H1 (cell line): ENCODE measurements around the gene STX8. TPM values are rescaled to one million over a fixed set of nuclear protein-coding genes. Genes with fewer than 3 reads are reported as not detected.

Experiments used
- CBX5 ChIP-seq: fragments of 300-800, 300-1000 bp; sonication (generic); IDR thresholded peaks from 2 replicates; pipeline ENCODE4 v1.7.1; 2016; ENCODE audit warnings: antibody characterized with exemption, low read length, low read depth
- KDM5A ChIP-seq: fragments of 200-600 bp; IDR thresholded peaks from 2 replicates; pipeline ENCODE4 v1.7.1; 2012; ENCODE audit warnings: mild to moderate bottlenecking, low read length, inconsistent platforms, mixed read lengths
- SP2 ChIP-seq: IDR thresholded peaks from 2 replicates; pipeline ENCODE4 v1.6.1; 2012; ENCODE audit warnings: mild to moderate bottlenecking, low read length, inconsistent platforms
- TCF12 ChIP-seq: IDR thresholded peaks from 2 replicates; pipeline ENCODE4 v1.6.1; 2011; ENCODE audit warnings: low read depth, mild to moderate bottlenecking, low read length
- polyA plus RNA-seq, 7 experiments: library from polyadenylated mRNA; depleted of rRNA in 3 of 7; stranded (reverse) in 5 of 7; unstranded in 2 of 7; fragments of >200 nt in 5 of 7; fragments of 200-250 nt in 2 of 7; gene quantifications; 1 replicate in 5 of 7; 2 replicates in 1 of 7; 4 replicates in 1 of 7; pipeline versions ENCODE4 v1.2.1 to v1.2.3, GENCODE V29; 2011 to 2013; ENCODE audit warnings: missing spikeins in 2 of 7, mixed read lengths in 2 of 7
- total RNA-seq: library from RNA; stranded (reverse); fragmentation: NEBNext Ultra II Directional; extraction: Animal tissue kit (Norgen Biotek cat#: 25700); gene quantifications from 2 replicates; pipeline ENCODE4 v1.2.1, GENCODE V29; 2021
- TF ChIP-seq, protein P1 (sequence below): fragments of 300-600 bp; sonication (generic); IDR thresholded peaks from 2 replicates; pipeline ENCODE4 v1.7.1; 2012; ENCODE audit warnings: low read length, moderate library complexity, mild to moderate bottlenecking, inconsistent platforms; ENCODE audit not compliant: insufficient replicate concordance

Gene STX8
- total and polyA plus RNA-seq, 2 of the 8 experiments (the other 6 are each of a cell fraction or from before 2014, with no cell fraction given) = 22.8 to 42.5 TPM

DNA sequence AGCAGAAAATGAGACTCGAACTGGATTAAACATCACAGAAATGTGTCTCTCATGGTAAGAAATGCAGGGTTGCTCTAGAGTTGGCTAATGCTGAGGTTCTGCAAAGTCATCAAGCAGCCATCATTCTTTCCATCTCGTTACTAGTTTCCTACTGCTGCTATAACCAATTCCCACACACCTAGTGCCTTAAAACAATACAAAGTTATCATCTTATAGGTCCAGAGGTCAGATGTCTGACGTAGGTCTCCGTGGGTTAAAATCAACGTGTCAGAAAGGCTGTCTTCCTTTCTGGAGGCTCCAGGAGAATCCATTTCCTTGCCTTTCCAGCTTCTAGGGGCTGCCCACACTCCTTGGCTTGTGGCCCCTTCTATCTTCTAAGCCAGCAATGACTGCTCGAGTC lies 118.6 kb downstream of the STX8 start (continued):
- TF ChIP-seq, protein P1, sequence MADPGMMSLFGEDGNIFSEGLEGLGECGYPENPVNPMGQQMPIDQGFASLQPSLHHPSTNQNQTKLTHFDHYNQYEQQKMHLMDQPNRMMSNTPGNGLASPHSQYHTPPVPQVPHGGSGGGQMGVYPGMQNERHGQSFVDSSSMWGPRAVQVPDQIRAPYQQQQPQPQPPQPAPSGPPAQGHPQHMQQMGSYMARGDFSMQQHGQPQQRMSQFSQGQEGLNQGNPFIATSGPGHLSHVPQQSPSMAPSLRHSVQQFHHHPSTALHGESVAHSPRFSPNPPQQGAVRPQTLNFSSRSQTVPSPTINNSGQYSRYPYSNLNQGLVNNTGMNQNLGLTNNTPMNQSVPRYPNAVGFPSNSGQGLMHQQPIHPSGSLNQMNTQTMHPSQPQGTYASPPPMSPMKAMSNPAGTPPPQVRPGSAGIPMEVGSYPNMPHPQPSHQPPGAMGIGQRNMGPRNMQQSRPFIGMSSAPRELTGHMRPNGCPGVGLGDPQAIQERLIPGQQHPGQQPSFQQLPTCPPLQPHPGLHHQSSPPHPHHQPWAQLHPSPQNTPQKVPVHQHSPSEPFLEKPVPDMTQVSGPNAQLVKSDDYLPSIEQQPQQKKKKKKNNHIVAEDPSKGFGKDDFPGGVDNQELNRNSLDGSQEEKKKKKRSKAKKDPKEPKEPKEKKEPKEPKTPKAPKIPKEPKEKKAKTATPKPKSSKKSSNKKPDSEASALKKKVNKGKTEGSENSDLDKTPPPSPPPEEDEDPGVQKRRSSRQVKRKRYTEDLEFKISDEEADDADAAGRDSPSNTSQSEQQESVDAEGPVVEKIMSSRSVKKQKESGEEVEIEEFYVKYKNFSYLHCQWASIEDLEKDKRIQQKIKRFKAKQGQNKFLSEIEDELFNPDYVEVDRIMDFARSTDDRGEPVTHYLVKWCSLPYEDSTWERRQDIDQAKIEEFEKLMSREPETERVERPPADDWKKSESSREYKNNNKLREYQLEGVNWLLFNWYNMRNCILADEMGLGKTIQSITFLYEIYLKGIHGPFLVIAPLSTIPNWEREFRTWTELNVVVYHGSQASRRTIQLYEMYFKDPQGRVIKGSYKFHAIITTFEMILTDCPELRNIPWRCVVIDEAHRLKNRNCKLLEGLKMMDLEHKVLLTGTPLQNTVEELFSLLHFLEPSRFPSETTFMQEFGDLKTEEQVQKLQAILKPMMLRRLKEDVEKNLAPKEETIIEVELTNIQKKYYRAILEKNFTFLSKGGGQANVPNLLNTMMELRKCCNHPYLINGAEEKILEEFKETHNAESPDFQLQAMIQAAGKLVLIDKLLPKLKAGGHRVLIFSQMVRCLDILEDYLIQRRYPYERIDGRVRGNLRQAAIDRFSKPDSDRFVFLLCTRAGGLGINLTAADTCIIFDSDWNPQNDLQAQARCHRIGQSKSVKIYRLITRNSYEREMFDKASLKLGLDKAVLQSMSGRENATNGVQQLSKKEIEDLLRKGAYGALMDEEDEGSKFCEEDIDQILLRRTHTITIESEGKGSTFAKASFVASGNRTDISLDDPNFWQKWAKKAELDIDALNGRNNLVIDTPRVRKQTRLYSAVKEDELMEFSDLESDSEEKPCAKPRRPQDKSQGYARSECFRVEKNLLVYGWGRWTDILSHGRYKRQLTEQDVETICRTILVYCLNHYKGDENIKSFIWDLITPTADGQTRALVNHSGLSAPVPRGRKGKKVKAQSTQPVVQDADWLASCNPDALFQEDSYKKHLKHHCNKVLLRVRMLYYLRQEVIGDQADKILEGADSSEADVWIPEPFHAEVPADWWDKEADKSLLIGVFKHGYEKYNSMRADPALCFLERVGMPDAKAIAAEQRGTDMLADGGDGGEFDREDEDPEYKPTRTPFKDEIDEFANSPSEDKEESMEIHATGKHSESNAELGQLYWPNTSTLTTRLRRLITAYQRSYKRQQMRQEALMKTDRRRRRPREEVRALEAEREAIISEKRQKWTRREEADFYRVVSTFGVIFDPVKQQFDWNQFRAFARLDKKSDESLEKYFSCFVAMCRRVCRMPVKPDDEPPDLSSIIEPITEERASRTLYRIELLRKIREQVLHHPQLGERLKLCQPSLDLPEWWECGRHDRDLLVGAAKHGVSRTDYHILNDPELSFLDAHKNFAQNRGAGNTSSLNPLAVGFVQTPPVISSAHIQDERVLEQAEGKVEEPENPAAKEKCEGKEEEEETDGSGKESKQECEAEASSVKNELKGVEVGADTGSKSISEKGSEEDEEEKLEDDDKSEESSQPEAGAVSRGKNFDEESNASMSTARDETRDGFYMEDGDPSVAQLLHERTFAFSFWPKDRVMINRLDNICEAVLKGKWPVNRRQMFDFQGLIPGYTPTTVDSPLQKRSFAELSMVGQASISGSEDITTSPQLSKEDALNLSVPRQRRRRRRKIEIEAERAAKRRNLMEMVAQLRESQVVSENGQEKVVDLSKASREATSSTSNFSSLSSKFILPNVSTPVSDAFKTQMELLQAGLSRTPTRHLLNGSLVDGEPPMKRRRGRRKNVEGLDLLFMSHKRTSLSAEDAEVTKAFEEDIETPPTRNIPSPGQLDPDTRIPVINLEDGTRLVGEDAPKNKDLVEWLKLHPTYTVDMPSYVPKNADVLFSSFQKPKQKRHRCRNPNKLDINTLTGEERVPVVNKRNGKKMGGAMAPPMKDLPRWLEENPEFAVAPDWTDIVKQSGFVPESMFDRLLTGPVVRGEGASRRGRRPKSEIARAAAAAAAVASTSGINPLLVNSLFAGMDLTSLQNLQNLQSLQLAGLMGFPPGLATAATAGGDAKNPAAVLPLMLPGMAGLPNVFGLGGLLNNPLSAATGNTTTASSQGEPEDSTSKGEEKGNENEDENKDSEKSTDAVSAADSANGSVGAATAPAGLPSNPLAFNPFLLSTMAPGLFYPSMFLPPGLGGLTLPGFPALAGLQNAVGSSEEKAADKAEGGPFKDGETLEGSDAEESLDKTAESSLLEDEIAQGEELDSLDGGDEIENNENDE = no peak
- TF ChIP-seq TCF12 (no peak), KDM5A (no peak), CBX5 (no peak), SP2 (no peak)
- TF ChIP-seq, all 59 proteins: peak for 0
